ENCODE measurements around the gene TRIB2.

Gene TRIB2

GRCh38 chr2:12686708-12687283 lies 29.9 kb upstream of the TRIB2 start:
- H3K79me1 ChIP-seq (replicated peaks; ENCODE audit: low read length, poor library complexity, severe bottlenecking) = no peaks in the 10 kb centered on the region
- peaks cover 4% of the 10 kb centered on the region for H3K4me1 ChIP-seq (ENCODE audit: control insufficient read depth, insufficient read depth, low read depth, low read length)
- no peak overlapping the region for H2BK5ac ChIP-seq (ENCODE audit: low read depth, low read length, poor library complexity, severe bottlenecking)
- no peak overlapping the region for H4K8ac ChIP-seq (ENCODE audit: low read length)
- H3K9ac ChIP-seq (ENCODE audit: low read length) = no peak overlapping the region
- no peak overlapping the region for H2BK15ac ChIP-seq (ENCODE audit: low read depth, poor library complexity, severe bottlenecking)
- WGBS = 77% methylated on average over 7 of the region's 7 CpGs
- H3K23ac ChIP-seq (ENCODE audit: low read length in 2 of 2) = no peak overlapping the region
- no peak overlapping the region for H3K27ac ChIP-seq (ENCODE audit: low read length, poor library complexity, severe bottlenecking)
- no peak overlapping the region for H2AK5ac ChIP-seq (ENCODE audit: low read length, severe bottlenecking)
- H3K4ac ChIP-seq (ENCODE audit: low read depth in 1 of 2, low read length in 2 of 2) = no peak overlapping the region
- no peak overlapping the region for H3K18ac ChIP-seq (ENCODE audit: low read depth in 1 of 2, low read length in 2 of 2)
- H3K9me3 ChIP-seq (ENCODE audit: control insufficient read depth, low read length) = peaks cover 21% of the 10 kb centered on the region
- H3K36me3 ChIP-seq (ENCODE audit: control insufficient read depth in 1 of 2, insufficient read depth in 2 of 2, low read depth in 1 of 2, low read length in 2 of 2) = no peaks in the 10 kb centered on the region
- H2BK12ac ChIP-seq (ENCODE audit: low read length in 2 of 2) = no peak overlapping the region
- H3K4me3 ChIP-seq (ENCODE audit: insufficient read depth in 1 of 2, low read depth in 1 of 2, low read length in 2 of 2) = no peak overlapping the region
- H4K91ac ChIP-seq (ENCODE audit: low read length) = no peak overlapping the region
- no peak overlapping the region for H3K4me2 ChIP-seq (ENCODE audit: low read length, poor library complexity, severe bottlenecking)
- DNase-seq = no peak
- H2AFZ ChIP-seq (ENCODE audit: low read depth, low read length) = no peak overlapping the region
- no peak overlapping the region for H3K14ac ChIP-seq (ENCODE audit: low read length in 2 of 2)
- no peak overlapping the region for H2BK120ac ChIP-seq (ENCODE audit: low read depth, low read length)
- peaks cover 0 to 15% of the 10 kb centered on the region in 2 experiments for H3K27me3 ChIP-seq (ENCODE audit: control insufficient read depth in 1 of 2, insufficient read depth in 1 of 2, low read length in 2 of 2)

GRCh38 chr2:12688091-12688490 lies 28.6 kb upstream of the TRIB2 start:
- Histone ChIP-seq H2AFZ (ENCODE audit: low read depth, low read length) (no peak overlapping the region), H2BK5ac (ENCODE audit: low read depth, low read length, poor library complexity, severe bottlenecking) (no peak overlapping the region), H3K79me1 (replicated peaks; ENCODE audit: low read length, poor library complexity, severe bottlenecking) (no peaks in the 10 kb centered on the region), H2BK12ac (ENCODE audit: low read length in 2 of 2) (no peak overlapping the region), H3K4me3 (ENCODE audit: insufficient read depth in 1 of 2, low read depth in 1 of 2, low read length in 2 of 2) (no peak overlapping the region), H2BK120ac (ENCODE audit: low read depth, low read length) (no peak overlapping the region), H3K4me2 (ENCODE audit: low read length, poor library complexity, severe bottlenecking) (no peak overlapping the region), H3K23ac (ENCODE audit: low read length in 2 of 2) (no peak overlapping the region), H4K91ac (ENCODE audit: low read length) (no peak overlapping the region), H3K18ac (ENCODE audit: low read depth in 1 of 2, low read length in 2 of 2) (peak overlapping the region in 1 of 2 experiments; percentile 50), H2BK15ac (ENCODE audit: low read depth, poor library complexity, severe bottlenecking) (no peak overlapping the region), H3K4ac (ENCODE audit: low read depth in 1 of 2, low read length in 2 of 2) (no peak overlapping the region), H4K8ac (ENCODE audit: low read length) (no peak overlapping the region), H3K4me1 (ENCODE audit: control insufficient read depth, insufficient read depth, low read depth, low read length) (peaks cover 4% of the 10 kb centered on the region), H2AK5ac (ENCODE audit: low read length, severe bottlenecking) (no peak overlapping the region), H3K27ac (ENCODE audit: low read length, poor library complexity, severe bottlenecking) (no peak overlapping the region), H3K27me3 (ENCODE audit: control insufficient read depth in 1 of 2, insufficient read depth in 1 of 2, low read length in 2 of 2) (peaks cover 0 to 6% of the 10 kb centered on the region in 2 experiments), H3K36me3 (ENCODE audit: control insufficient read depth in 1 of 2, insufficient read depth in 2 of 2, low read depth in 1 of 2, low read length in 2 of 2) (no peaks in the 10 kb centered on the region), H3K9ac (ENCODE audit: low read length) (no peak overlapping the region), H3K14ac (ENCODE audit: low read length in 2 of 2) (no peak overlapping the region), H3K9me3 (ENCODE audit: control insufficient read depth, low read length) (peaks cover 27% of the 10 kb centered on the region)
- 89% methylated on average over 4 of the region's 4 CpGs for WGBS
- DNase-seq = no peak

- H3K23ac ChIP-seq (ENCODE audit: low read length in 2 of 2) = no peak overlapping the region
- 20% methylated on average over 1 of the region's 3 CpGs for WGBS
Observed at GRCh38 chr2:12688893-12689292, 27.8 kb upstream of the TRIB2 start.

GRCh38 chr2:12693509-12693908 lies 23.2 kb upstream of the TRIB2 start:
- Histone ChIP-seq H4K8ac (ENCODE audit: low read length) (no peak overlapping the region), H3K4ac (ENCODE audit: low read depth in 1 of 2, low read length in 2 of 2) (no peak overlapping the region), H2BK120ac (ENCODE audit: low read depth, low read length) (no peak overlapping the region), H3K4me3 (ENCODE audit: insufficient read depth in 1 of 2, low read depth in 1 of 2, low read length in 2 of 2) (no peak overlapping the region), H2BK15ac (ENCODE audit: low read depth, poor library complexity, severe bottlenecking) (no peak overlapping the region), H3K4me2 (ENCODE audit: low read length, poor library complexity, severe bottlenecking) (no peak overlapping the region), H3K27me3 (ENCODE audit: control insufficient read depth in 1 of 2, insufficient read depth in 1 of 2, low read length in 2 of 2) (no peaks in the 10 kb centered on the region), H3K36me3 (ENCODE audit: control insufficient read depth in 1 of 2, insufficient read depth in 2 of 2, low read depth in 1 of 2, low read length in 2 of 2) (no peaks in the 10 kb centered on the region), H3K9ac (ENCODE audit: low read length) (no peak overlapping the region), H3K18ac (ENCODE audit: low read depth in 1 of 2, low read length in 2 of 2) (no peak overlapping the region), H2AK5ac (ENCODE audit: low read length, severe bottlenecking) (no peak overlapping the region), H3K23ac (ENCODE audit: low read length in 2 of 2) (no peak overlapping the region), H2BK12ac (ENCODE audit: low read length in 2 of 2) (no peak overlapping the region), H3K79me1 (replicated peaks; ENCODE audit: low read length, poor library complexity, severe bottlenecking) (no peaks in the 10 kb centered on the region), H3K14ac (ENCODE audit: low read length in 2 of 2) (no peak overlapping the region), H4K91ac (ENCODE audit: low read length) (no peak overlapping the region), H2AFZ (ENCODE audit: low read depth, low read length) (no peak overlapping the region), H2BK5ac (ENCODE audit: low read depth, low read length, poor library complexity, severe bottlenecking) (no peak overlapping the region), H3K9me3 (ENCODE audit: control insufficient read depth, low read length) (peaks cover 45% of the 10 kb centered on the region), H3K4me1 (ENCODE audit: control insufficient read depth, insufficient read depth, low read depth, low read length) (no peaks in the 10 kb centered on the region), H3K27ac (ENCODE audit: low read length, poor library complexity, severe bottlenecking) (no peak overlapping the region)
- DNase-seq = no peak
- 93% methylated on average over 2 of the region's 4 CpGs for WGBS

More at GRCh38 chr2:12688893-12689292, 27.8 kb upstream of the TRIB2 start:
- no peak overlapping the region for H4K8ac ChIP-seq (ENCODE audit: low read length)
- peaks cover 3% of the 10 kb centered on the region for H3K4me1 ChIP-seq (ENCODE audit: control insufficient read depth, insufficient read depth, low read depth, low read length)
- no peak overlapping the region for H3K14ac ChIP-seq (ENCODE audit: low read length in 2 of 2)
- H3K4me2 ChIP-seq (ENCODE audit: low read length, poor library complexity, severe bottlenecking) = no peak overlapping the region
- no peak overlapping the region for H3K27ac ChIP-seq (ENCODE audit: low read length, poor library complexity, severe bottlenecking)
- peaks cover 29% of the 10 kb centered on the region for H3K9me3 ChIP-seq (ENCODE audit: control insufficient read depth, low read length)
- H3K79me1 ChIP-seq (replicated peaks; ENCODE audit: low read length, poor library complexity, severe bottlenecking) = no peaks in the 10 kb centered on the region
- no peak overlapping the region for H2AFZ ChIP-seq (ENCODE audit: low read depth, low read length)
- no peak overlapping the region for H3K18ac ChIP-seq (ENCODE audit: low read depth in 1 of 2, low read length in 2 of 2)
- H3K9ac ChIP-seq (ENCODE audit: low read length) = no peak overlapping the region
- H3K4ac ChIP-seq (ENCODE audit: low read depth in 1 of 2, low read length in 2 of 2) = no peak overlapping the region
- no peak overlapping the region for H2BK12ac ChIP-seq (ENCODE audit: low read length in 2 of 2)
- H3K4me3 ChIP-seq (ENCODE audit: insufficient read depth in 1 of 2, low read depth in 1 of 2, low read length in 2 of 2) = no peak overlapping the region
- no peak overlapping the region for H2BK5ac ChIP-seq (ENCODE audit: low read depth, low read length, poor library complexity, severe bottlenecking)
- no peak overlapping the region for H4K91ac ChIP-seq (ENCODE audit: low read length)
- peaks cover 0 to 1% of the 10 kb centered on the region in 2 experiments for H3K27me3 ChIP-seq (ENCODE audit: control insufficient read depth in 1 of 2, insufficient read depth in 1 of 2, low read length in 2 of 2)
- no peak overlapping the region for H2AK5ac ChIP-seq (ENCODE audit: low read length, severe bottlenecking)
- no peak overlapping the region for H2BK15ac ChIP-seq (ENCODE audit: low read depth, poor library complexity, severe bottlenecking)
- no peaks in the 10 kb centered on the region for H3K36me3 ChIP-seq (ENCODE audit: control insufficient read depth in 1 of 2, insufficient read depth in 2 of 2, low read depth in 1 of 2, low read length in 2 of 2)
- no peak overlapping the region for H2BK120ac ChIP-seq (ENCODE audit: low read depth, low read length)
- DNase-seq = no peak
